DMS 273 (cell line): Measurements from ENCODE around the gene ZNF683.

Source experiments
- DNase-seq: peaks from one replicate; lab custom pipeline; 2025; ENCODE audit not compliant: unreplicated experiment; lab: John Stamatoyannopoulos, UW

Gene ZNF683

DNA sequence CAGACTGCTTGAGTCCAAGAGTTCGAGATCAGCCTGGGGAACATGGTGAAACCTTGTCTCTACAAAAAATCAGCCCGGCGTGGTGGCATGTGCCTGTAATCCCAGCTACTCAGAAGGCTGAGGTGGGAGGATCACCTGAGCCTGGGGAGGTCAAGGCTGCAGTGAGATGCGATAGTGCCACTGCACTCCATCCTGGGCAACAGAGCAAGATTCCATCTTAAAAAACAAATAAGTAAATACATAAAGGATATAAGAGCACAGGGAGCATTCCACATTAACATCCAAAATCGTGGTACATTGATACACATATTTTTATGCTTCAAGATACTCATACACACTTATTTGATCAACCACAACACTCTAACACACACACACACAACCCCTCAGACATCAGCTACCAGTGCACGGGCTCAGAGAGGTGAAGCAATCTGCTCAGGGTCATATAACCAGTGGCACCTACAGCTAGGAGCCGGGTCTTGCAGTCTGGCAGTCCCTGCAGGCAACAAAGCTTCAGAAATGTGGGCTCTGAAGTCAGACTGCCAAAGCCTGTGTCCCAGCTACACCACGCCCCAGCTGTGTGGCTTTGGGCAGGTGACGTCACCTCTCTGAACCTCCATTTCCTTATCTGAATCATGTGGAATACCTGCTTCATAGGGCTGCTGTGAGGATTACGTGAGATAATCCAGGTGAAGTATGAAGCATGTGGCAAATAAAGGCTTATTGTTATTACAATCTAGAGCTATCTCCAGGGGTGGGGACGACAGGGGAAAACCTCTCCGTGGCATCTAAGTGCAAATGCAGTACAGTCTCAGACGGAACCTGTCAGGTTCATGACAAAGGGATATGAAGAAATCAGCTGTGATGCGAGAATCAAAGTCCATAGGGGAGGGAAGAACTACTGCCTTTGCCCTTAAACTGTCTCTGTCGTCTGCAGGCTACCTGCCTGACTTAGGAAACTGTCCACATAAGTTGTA is 13.9 kb downstream of the ZNF683 start:
- no peak for DNase-seq

DNA sequence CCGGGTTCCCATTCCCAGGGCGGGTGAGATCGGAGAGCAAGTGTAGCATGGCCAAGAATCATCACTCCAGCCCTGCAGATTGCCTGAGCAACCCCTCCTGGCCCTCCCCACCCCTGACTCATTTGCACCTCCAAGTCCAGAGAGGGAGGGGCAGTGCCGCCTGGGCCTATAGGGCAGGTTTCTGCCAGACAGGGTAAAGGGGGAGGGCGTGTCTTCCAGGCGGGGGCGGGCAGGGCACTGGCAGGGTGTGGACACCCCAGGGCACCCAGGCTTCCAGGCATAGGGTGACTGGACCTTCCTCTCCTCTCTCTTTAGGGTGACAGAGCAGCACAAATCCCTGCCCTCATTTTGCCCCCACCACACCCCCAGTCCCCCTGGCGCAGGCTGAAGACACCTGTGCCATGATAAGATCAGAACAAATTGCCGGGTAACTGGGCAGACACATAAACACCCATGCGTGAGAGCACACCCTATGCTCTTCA is 15.4 kb downstream of the ZNF683 start:
- DNase-seq: no peak

DNA sequence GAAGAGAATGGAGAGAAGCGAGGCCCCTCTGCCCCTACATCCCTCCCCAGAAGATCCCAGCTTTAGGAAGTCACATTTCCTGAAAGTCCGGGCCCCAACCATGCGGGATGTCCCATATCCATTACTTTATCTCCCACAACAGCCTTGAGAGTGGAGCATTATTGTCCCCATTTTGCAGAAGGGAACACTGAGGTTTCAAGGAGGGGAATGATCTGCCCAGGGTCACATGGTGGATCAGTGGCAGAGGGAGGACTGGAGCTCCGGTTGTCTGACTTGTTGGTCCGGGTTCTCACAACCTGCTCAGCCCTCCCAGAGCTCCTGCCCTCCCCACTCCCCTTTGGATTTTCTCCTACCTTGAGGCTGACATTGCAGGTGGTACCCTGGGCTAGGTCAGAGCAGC is 16.4 kb downstream of the ZNF683 start:
- no peak for DNase-seq

DNA sequence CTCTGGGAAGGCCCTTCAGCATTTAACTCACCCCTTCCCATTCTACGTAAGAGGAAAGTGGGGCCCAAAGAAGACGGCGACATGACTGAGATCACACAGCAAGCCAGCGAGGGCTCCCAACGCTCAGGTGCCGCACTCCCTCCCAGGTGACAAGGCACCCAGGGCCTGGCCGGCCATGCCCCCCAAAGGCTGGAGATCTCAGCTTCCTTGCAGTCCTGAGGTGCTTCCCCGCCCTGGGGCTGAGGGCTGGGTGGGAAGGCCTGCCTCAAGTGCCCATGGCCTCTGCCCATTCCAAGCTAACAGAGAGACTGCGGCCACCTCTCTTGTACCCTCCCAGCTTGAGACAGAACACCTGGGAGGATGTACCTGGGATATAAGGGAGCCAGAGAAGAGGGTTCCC is 17.6 kb downstream of the ZNF683 start:
- no peak for DNase-seq

DNA sequence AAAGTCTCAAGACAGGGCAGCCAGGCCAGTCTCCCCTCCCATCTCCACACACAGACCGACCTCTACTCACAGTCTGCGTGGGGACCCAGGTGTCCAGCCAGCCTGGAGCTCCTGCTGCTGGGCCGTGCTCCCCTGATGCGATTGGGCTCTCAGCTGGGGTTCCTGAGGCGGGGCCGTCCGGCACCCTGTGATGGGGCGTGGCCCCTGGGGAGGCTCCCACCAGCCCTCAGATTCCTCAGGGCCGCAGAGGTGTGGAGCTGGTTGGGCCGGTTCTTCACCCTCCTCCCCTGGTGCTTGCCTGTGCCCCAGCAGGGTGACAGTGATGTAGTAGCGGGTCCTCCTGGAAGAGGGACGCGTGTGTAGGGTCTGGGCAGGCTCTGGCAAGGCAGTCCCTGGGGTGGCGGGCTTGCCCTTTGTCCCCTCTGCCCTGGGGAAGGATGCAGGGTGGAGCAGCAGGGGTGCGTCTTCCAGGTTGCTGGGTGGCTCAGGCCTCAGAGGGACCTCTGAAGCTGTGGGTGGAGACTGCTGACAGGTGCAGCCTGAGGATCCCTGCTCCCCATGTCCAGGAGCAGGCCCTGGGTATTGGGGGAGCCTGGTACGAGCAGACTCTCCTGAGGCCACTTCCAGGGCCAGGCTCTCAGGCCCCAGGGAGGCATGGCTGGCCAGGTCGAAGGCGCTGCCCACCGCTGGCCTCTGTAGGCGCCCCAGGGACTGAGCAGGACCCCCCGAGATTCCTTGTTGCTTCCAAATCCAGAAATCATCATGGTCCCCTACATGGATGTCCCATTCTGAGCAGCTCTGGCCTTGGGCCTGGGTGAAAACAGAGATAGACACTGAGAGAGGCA is 18.4 kb downstream of the ZNF683 start, which contains the start of gene CRYBG2:
Gene CRYBG2 (minus strand): TSS at position 155 of the 845 bp plus-strand sequence. CDS start 7,473 bp downstream, outside the sequence.
- no peak for DNase-seq

DNA sequence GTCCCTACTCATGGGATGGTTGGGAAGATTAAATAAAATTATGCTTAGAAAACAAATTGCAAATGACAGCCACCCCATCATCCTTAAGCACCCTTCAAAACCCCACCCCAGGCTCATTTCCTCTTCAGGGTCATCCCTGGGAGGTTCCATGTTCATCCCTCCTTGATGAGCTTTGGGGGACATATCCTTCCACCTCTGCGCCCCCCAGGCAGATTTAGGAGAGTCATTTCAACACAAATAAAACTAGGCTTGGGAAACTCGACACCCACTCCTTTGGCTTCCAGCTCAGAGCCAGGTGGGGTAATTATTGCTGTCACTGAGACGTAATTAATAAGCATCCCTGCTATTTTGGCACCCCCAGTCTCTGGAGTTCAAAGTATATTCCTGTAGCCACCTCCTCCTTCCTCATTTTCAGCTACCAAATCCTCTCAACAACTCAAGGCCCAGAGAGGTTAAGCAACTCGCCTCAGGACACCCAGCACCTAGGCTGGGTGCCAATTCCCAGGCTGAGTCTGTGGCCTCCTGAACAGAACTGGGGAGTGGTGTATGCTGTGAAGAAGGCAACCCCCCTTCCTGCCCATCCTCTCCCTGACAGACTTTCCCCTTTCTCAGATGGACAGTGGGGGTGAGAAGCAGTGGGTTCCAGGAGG is 19.2 kb downstream of the ZNF683 start:
- peak; percentile 74 for DNase-seq

DNA sequence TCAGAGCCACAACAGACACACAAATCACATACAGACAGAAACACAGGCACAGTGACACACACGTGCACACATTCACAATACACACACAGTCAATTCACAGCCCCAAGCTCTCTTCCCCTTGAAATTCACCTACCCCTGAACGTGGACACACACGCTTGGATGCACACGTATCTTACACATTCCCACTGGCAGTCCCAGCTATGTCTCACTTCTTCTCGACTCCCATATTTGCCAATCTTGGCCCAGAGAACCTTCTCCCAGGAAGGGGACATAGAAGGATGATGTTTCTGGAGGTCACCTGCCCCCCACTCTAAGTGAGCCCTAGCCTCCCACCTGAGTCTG is 20.2 kb downstream of the ZNF683 start:
- DNase-seq: no peak

DNA sequence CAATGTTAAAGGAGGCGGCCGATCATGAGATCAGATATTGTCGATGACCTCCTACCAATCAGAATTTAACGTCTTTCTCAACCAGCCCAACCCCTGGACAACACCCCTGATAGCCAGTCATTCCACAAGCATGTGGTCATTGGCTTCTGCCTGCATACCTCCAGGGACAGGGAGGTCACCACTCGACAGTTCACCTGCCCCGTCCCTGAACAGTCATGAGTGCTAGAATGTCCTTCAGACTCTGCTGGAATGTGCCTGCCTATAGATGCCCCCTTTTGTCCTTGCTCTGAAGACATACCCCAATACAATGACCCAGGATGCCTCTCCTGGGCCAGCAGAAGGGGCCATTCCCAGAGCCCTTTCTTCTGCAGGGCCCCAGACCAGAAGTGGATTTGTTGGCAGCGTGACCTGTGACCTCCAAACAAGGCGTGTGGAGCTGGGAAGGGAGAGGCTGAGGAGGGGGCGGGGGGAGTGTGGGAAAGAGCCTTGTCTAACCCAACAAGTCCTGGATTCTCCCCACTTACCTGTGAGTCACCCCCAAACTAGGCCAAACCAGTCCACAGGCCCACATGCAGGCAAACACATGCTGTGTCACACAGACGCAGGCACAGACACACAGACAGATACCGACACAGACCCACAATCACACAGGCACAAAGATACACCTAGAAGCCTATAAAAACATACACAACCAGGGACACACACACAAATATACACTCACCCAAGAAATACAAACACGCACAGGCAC is 20.8 kb downstream of the ZNF683 start:
- DNase-seq: no peak

DNA sequence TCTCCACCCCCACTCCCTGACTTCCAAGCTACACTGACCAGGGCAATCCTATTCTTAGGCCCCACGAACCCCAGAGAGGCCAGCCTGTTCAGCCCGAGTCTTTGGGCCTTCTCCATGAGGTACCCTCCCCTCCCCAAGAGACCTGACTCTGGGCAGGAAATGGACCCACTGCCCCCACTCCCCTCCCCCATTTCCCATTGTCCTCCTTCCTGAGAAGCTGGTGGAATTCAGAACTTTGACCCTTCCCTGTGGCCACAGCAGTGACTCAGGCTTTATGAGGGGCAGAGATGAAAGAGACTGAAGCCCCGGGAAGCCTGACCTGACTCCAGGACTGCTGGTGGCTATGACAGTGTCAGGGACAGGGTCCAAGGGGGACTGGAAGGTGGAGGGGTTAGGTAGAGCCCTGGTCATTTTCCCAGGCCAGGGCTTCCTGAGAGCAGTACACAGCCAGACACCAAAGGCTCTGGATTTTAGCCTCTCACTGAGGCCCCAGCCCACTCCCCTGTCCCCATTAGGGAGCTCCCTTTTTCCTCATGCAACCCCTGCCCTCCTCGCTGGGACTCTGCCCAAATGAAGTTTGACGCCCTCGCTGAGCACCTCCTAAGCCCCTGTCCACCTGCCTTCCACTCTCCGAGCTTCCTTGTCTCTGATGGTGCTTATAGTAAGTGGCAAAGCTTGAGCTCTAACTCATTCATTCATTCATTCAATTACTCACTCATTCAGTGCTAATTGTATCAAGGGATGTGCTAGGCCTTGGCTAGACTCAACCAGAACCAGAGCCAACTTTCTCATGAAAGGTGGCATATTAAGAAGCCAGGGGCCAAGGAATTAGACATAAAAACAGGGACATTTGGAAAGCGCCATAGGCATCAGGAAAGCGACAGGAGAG is 21.6 kb downstream of the ZNF683 start:
- no peak for DNase-seq

DNA sequence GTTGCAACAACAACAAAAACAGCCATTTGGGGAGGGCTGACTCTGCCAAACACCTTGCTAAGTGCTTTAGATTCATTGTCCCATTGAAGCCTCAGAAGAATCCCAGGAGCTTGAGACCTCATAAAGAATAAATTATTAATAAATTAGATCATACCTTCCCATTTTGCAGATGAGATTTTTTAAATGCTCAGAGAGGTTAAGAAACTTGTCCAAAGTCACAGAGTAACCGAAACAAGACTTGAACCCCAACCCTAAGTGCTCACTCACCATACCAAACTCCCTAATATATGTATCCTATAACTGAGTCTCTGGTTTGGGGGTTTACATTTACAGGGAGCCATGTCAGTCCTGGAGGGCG is 22.2 kb downstream of the ZNF683 start:
- DNase-seq: no peak

DNA sequence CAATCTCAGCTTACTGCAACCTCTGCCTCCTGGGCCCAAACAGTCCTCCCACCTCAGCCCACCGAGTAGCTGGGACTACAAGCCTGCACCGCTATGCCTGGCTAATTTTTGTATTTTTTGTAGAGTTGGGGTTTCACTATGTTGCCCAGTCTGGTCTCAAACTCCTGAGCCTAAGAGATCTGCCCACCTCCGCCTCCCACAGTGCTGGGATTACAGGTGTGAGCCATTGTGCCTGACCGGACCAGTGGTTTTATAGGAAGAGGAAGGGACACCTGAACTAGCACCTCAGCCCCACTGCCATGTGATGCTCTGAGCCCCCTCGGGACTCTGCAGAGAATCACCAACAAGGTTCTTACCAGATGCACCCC is 22.7 kb downstream of the ZNF683 start:
- no peak for DNase-seq

DNA sequence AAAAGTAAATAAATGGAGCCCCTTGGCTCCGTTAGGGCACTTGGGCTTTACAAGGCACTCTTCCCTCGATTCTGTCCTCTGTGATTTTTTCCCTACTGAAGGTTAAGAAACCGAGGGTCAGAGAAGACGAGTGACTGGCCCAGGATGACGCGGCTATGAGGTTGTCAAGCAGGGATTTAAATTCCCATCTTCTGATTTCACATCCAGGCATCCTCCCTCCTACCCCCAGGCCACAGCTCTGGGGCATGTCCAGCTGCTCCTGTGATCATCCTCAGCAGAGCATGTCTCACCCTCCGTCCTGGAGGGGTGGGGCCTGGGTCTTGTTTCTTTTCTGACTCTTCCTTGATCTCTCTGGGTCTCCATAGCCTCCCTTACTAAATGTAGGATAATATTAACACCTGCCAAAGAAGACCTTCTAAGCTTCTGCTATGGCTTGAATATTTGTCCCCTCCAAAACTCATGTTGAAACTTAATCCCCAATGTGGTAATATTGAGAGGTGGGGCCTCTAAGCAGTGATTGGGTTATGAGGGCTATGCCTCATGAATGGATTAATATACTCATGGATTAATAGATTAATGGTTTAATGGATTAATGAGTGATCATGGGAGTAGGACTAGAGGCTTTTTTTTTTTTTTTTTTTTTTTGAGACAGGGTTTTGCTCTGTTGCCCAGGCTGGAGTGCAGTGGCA is 23.2 kb downstream of the ZNF683 start:
- no peak for DNase-seq

DNA sequence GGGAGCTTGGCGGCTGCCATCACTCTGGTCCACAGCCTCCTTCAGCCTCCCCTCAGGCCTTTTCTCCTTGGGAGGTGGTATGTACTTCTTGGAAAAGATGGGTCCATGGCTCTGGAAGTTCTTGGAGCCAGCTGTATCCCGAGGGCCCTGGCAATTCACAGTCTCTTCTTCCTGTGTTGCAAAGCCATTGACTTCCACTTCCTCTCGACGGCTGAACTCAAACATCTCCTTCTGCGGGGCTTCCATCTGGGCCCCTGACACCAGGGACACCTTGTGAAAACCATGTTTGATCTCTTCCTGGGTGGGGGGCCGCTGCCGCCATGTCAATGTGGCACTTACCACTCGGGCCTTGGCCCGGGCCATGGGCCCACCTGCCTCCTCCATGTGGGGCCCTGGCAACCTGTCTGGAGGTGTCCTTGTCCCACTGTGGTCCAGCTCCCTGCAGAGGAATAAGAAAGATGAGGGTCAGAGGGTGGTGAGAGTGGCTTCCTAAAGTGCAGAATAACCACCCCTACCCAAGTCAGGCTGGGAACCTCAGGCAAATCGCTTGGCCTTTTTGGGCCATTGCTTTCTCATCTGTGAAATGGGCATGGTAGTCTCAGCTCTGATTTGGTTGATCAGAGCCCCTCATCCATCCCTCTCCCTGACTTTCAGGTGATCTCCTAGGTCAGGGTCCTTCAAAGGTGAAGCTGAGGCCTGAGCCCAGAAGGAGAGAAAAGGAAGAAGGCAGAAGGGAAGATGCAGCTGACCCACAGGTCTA is 26.1 kb downstream of the ZNF683 start:
- DNase-seq: no peak

DNA sequence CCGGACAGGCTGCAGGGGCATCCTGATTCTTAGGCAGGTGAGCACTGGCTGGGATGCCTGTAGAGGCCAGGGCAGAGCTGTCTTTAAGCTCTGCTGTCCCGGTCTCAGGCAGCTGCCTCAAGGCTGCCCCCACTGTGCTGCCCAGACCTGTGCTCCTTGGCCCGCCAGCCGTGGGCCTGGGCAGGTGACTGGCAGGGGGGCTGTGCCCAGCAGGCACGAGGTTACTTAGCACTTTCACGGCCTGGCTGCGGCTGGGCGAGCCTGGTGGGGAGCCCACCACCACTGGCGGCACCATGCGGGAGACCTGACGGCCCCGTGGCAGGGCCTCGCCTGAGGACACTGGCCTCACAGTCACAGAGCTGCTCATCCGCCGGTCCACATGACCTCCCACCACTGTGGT is 26.8 kb downstream of the ZNF683 start:
- DNase-seq: no peak

DNA sequence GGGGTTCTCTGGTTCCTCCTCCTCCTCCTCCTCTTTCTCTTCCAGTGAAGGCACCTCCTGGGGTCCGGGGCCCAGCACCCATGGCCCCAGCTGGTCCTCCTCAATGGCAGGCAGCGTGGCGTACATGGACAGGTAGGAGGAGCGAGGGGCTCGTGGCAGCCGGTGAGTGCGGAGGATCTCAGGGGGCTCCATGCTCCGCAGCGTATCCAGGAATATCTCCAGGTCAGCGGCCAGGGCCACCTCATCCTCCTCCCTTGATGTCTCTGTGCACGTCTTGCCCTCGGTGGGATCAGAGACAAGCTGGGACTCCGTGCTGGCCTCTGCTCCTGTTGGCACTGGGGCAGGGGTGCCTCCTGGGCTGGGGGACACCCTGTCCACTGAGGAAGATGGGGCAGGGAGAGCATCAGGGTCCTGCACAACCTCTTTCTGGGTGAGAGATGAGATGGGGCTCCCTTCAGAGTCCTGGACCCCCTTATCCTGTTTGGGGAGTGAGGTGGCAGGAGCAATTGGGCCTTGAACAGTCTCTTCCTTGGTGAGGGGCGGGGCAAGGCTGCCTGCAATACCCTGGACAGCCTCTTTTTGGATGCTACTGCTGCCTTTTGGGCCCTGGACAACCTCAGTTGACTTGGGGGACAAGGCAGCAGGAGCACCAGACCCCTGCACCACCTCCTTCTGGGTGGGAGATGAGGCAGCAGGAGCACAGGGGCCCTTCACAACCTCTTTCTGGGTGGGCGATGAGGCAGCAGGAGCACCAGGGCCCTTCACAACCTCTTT is 28.2 kb downstream of the ZNF683 start:
- DNase-seq: no peak

DNA sequence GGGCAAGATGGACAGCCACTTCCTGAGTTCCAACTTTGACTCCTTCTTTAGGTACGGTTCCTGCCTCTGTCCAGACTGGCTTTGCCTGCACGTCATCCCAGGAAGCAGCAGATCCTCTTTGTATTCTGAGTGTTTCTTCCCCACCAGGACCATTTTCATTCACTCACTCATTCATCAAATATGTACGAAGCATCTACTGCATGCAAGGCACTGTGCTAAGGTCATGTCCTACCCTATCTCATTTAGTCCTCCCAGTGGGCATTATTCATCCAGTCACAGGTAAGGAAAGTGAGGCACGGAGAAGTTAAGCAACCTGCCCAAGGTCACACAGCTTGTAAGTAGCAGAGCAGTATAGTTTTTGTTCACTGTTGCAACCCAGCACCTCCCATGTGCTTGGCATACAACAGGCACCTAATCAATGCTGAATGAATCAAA is 32.5 kb downstream of the ZNF683 start:
- no peak for DNase-seq

DNA sequence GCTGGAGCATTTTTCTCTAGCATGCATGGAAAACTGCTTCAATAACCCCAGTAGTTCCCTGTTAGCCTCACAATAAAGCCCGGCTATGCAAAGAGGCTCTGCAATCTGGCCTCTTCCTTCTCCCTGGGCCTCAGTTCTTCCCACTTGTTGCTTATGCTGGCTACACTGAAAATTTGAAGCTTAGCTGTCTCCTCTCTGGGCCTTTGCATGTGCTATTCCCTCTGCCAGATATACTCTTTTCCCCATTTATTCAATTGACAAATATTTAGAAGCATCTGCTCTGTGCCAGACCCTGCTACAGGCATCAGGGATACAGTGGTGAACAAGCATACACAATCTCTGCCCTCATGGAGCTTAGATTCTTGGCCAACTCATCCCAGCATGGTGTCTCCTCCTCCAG is 33.9 kb downstream of the ZNF683 start:
- DNase-seq: no peak

DNA sequence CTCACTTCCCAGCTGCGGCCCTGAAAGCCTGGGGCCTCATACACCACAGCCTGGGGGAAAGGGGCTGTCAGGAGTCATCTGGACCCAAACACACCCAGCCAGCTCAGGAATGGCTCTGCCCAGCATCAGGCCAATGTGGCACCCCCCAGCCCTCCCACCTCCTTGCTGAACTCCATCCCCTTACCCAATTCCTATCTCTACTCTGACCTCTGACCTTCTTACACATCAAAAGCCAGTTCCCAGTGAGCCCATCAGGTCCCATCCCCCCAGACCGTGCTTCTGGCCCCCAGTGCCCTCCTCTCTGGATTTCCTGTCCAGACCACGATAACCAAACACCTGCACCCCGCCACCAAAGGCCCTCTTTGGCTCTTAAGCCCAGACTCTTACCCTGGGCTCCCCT is 34.9 kb downstream of the ZNF683 start:
- DNase-seq: no peak
